ENCODE results near the gene RERE. TPM values are rescaled to one million over a fixed set of nuclear protein-coding genes. Genes with fewer than 3 reads are reported as not detected.

The RERE gene
- total RNA-seq, 1 donor, result 55.0 TPM

GRCh38 chr1:8780405-8780804 lies 37.0 kb downstream of the RERE start:
- DNase-seq (ENCODE audit: insufficient read length, low spot score, missing footprints), result peak; percentile 37
- Histone ChIP-seq H3K4me3 (ENCODE audit: insufficient read depth, low read length) (no peak overlapping the region), H3K36me3 (ENCODE audit: insufficient read depth, low read length) (no peaks in the 10 kb centered on the region), H3K4me1 (ENCODE audit: insufficient read depth, low read length) (no peaks in the 10 kb centered on the region), H2AFZ (ENCODE audit: low read length) (no peak overlapping the region), H3K9me3 (ENCODE audit: low read depth, low read length) (no peaks in the 10 kb centered on the region), H3K4me2 (ENCODE audit: insufficient read depth, low read length) (no peak overlapping the region), H3K79me2 (ENCODE audit: insufficient read depth, low read length) (no peaks in the 10 kb centered on the region), H3K27ac (ENCODE audit: low read depth, low read length) (no peak overlapping the region), H3K27me3 (ENCODE audit: insufficient read depth, low read length) (no peaks in the 10 kb centered on the region), H4K20me1 (ENCODE audit: insufficient read depth, low read length) (peaks cover 13% of the 10 kb centered on the region)
- TF ChIP-seq, protein P1, sequence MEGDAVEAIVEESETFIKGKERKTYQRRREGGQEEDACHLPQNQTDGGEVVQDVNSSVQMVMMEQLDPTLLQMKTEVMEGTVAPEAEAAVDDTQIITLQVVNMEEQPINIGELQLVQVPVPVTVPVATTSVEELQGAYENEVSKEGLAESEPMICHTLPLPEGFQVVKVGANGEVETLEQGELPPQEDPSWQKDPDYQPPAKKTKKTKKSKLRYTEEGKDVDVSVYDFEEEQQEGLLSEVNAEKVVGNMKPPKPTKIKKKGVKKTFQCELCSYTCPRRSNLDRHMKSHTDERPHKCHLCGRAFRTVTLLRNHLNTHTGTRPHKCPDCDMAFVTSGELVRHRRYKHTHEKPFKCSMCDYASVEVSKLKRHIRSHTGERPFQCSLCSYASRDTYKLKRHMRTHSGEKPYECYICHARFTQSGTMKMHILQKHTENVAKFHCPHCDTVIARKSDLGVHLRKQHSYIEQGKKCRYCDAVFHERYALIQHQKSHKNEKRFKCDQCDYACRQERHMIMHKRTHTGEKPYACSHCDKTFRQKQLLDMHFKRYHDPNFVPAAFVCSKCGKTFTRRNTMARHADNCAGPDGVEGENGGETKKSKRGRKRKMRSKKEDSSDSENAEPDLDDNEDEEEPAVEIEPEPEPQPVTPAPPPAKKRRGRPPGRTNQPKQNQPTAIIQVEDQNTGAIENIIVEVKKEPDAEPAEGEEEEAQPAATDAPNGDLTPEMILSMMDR (IDR thresholded peaks at IDR 0.05; ENCODE audit: extremely low read depth, low read depth, low read length), result no peak

GRCh38 chr1:8777867-8778266 lies 39.6 kb downstream of the RERE start:
- Histone ChIP-seq H3K9me3 (ENCODE audit: low read depth, low read length) (no peaks in the 10 kb centered on the region), H3K36me3 (ENCODE audit: insufficient read depth, low read length) (no peaks in the 10 kb centered on the region), H3K27me3 (ENCODE audit: insufficient read depth, low read length) (no peaks in the 10 kb centered on the region), H3K4me3 (ENCODE audit: insufficient read depth, low read length) (no peak overlapping the region), H3K4me1 (ENCODE audit: insufficient read depth, low read length) (no peaks in the 10 kb centered on the region), H3K4me2 (ENCODE audit: insufficient read depth, low read length) (no peak overlapping the region), H4K20me1 (ENCODE audit: insufficient read depth, low read length) (peaks cover 6% of the 10 kb centered on the region), H3K27ac (ENCODE audit: low read depth, low read length) (no peak overlapping the region), H3K79me2 (ENCODE audit: insufficient read depth, low read length) (no peaks in the 10 kb centered on the region), H2AFZ (ENCODE audit: low read length) (no peak overlapping the region)
- TF ChIP-seq, protein P1 (IDR thresholded peaks at IDR 0.05; ENCODE audit: extremely low read depth, low read depth, low read length), result no peak
- no peak for DNase-seq (ENCODE audit: insufficient read length, low spot score, missing footprints)

DNA sequence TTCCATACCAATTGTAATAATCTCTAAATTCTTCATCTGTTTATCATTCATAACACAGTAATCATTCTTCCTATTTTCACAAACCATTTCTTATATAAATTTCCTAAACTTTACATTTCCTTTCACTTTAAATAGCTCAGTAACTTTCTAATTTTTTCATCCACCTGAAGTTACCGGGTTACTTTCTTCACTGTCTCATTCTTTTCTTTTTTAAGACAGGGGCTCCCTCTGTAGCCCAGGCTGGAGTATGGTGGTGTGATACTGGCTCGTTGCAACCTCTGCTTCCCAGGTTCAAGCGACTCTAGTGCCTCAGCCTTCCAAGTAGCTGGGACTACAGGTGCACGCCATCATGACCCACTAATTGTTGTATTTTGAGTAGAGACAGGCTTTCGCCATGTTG lies 41.3 kb downstream of the RERE start:
- TF ChIP-seq, protein P1 (IDR thresholded peaks at IDR 0.05; ENCODE audit: extremely low read depth, low read depth, low read length), result no peak
- Histone ChIP-seq H3K27me3 (ENCODE audit: insufficient read depth, low read length) (no peaks in the 10 kb centered on the region), H3K4me1 (ENCODE audit: insufficient read depth, low read length) (no peaks in the 10 kb centered on the region), H3K4me2 (ENCODE audit: insufficient read depth, low read length) (no peak overlapping the region), H3K36me3 (ENCODE audit: insufficient read depth, low read length) (no peaks in the 10 kb centered on the region), H4K20me1 (ENCODE audit: insufficient read depth, low read length) (peaks cover 6% of the 10 kb centered on the region), H3K4me3 (ENCODE audit: insufficient read depth, low read length) (no peak overlapping the region), H2AFZ (ENCODE audit: low read length) (no peak overlapping the region), H3K27ac (ENCODE audit: low read depth, low read length) (no peak overlapping the region), H3K9me3 (ENCODE audit: low read depth, low read length) (no peaks in the 10 kb centered on the region), H3K79me2 (ENCODE audit: insufficient read depth, low read length) (no peaks in the 10 kb centered on the region)
- DNase-seq (ENCODE audit: insufficient read length, low spot score, missing footprints), result no peak

DNA sequence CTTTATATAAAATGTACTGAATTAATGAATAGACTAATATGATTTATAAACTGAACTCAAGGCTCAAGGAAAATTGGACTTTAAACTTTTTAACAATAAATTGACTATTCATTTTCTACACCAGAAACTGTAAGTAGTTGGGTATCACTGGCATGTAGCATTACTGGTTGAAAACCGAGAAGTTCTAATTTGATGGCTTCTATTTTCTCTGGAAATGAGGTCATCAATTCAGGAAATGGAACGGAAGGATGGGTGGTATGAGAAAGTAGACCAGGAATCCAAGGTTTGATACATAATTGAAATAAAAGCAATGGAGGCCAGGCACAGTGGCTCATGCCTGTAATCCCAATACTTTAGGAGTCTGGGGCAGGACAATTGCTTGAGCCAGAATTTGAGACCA lies 50.4 kb downstream of the RERE start:
- H3K4me2 ChIP-seq (ENCODE audit: insufficient read depth, low read length), result no peak overlapping the region
- H2AFZ ChIP-seq (ENCODE audit: low read length), result peak overlapping the region; percentile 6
- H3K27me3 ChIP-seq (ENCODE audit: insufficient read depth, low read length), result no peaks in the 10 kb centered on the region
- H3K27ac ChIP-seq (ENCODE audit: low read depth, low read length), result no peak overlapping the region
- no peak overlapping the region for H3K4me3 ChIP-seq (ENCODE audit: insufficient read depth, low read length)
- peaks cover 1% of the 10 kb centered on the region for H3K79me2 ChIP-seq (ENCODE audit: insufficient read depth, low read length)
- TF ChIP-seq, protein P1 (IDR thresholded peaks at IDR 0.05; ENCODE audit: extremely low read depth, low read depth, low read length), result no peak
- peak; percentile 84 for DNase-seq (ENCODE audit: insufficient read length, low spot score, missing footprints)
- H3K9me3 ChIP-seq (ENCODE audit: low read depth, low read length), result no peaks in the 10 kb centered on the region
- peaks cover 1% of the 10 kb centered on the region for H4K20me1 ChIP-seq (ENCODE audit: insufficient read depth, low read length)
- no peaks in the 10 kb centered on the region for H3K4me1 ChIP-seq (ENCODE audit: insufficient read depth, low read length)
- no peaks in the 10 kb centered on the region for H3K36me3 ChIP-seq (ENCODE audit: insufficient read depth, low read length)

Data from osteoblast (primary cell).